ENCODE measurements around the gene FNBP1. TPM values are rescaled to one million over a fixed set of nuclear protein-coding genes. Genes with fewer than 3 reads are reported as not detected.

The FNBP1 gene
- 253 TPM for total RNA-seq
- polyA plus RNA-seq = 100 to 1,000 TPM; 147 to 218 (median 188) TPM

GRCh38 chr9:130042885-130043653 lies at the start of gene FNBP1:
FNBP1 (minus strand) TSS chr9:130043189; CDS start chr9:130042975, 214 bp downstream.
- H3K36me3 Mint-ChIP-seq = peaks cover 11% of the 10 kb centered on the region
- peak; percentile 71 to 72 for ATAC-seq (ENCODE audit: low read depth in 2 of 2)

GRCh38 chr9:130090915-130091314 lies 47.9 kb upstream of the FNBP1 start:
- Histone ChIP-seq H3K27me3 (ENCODE audit: control insufficient read depth, insufficient read depth, low read length) (no peaks in the 10 kb centered on the region), H3K4me3 (ENCODE audit: low read depth, low read length) (no peak overlapping the region), H3K36me3 (ENCODE audit: control insufficient read depth, insufficient read depth, low read length) (peaks cover 52% of the 10 kb centered on the region), H3K27ac (ENCODE audit: insufficient read depth, low read length, poor library complexity, severe bottlenecking) (no peak overlapping the region), H3K9me3 (ENCODE audit: control insufficient read depth in 2 of 2, low read length in 2 of 2) (no peaks in the 10 kb centered on the region), H3K4me1 (ENCODE audit: control insufficient read depth, insufficient read depth, low read length, poor library complexity, severe bottlenecking) (no peaks in the 10 kb centered on the region)
- DNase-seq = no peak
- H3K9me3 Mint-ChIP-seq = no peaks in the 10 kb centered on the region
- H3K36me3 Mint-ChIP-seq = peaks cover 36% of the 10 kb centered on the region
- no peak overlapping the region for H3K27ac Mint-ChIP-seq
- ATAC-seq (ENCODE audit: low read depth in 2 of 2) = no peak
- H3K4me3 Mint-ChIP-seq = no peak overlapping the region
- H3K4me1 Mint-ChIP-seq = peaks cover 0 to 3% (median under 1%) of the 10 kb centered on the region in 4 donors
- no peaks in the 10 kb centered on the region for H3K27me3 Mint-ChIP-seq

More at GRCh38 chr9:130042885-130043653, at the start of gene FNBP1:
- peak; percentile 75 to 85 (median 84) for DNase-seq
- Mint-ChIP-seq H3K4me1 (peaks cover 18 to 60% (median 44%) of the 10 kb centered on the region in 4 donors), H3K9me3 (no peaks in the 10 kb centered on the region), H3K27me3 (peaks cover 10% of the 10 kb centered on the region), H3K27ac (peak within 1 kb of the TSS; percentile 96 to 100 (median 98)), H3K4me3 (peak within 1 kb of the TSS; percentile 96 to 100 (median 98))
- Histone ChIP-seq H3K9me3 (ENCODE audit: control insufficient read depth in 2 of 2, low read length in 2 of 2) (no peaks in the 10 kb centered on the region), H3K4me1 (ENCODE audit: control insufficient read depth, insufficient read depth, low read length, poor library complexity, severe bottlenecking) (peaks cover 59% of the 10 kb centered on the region), H3K36me3 (ENCODE audit: control insufficient read depth, insufficient read depth, low read length) (no peaks in the 10 kb centered on the region), H3K27ac (ENCODE audit: insufficient read depth, low read length, poor library complexity, severe bottlenecking) (peak within 1 kb of the TSS; percentile 87), H3K27me3 (ENCODE audit: control insufficient read depth, insufficient read depth, low read length) (no peaks in the 10 kb centered on the region), H3K4me3 (ENCODE audit: low read depth, low read length) (peak within 1 kb of the TSS; percentile 100)

GRCh38 chr9:130089141-130089540 lies 46.2 kb upstream of the FNBP1 start:
- DNase-seq = no peak
- peaks cover 52% of the 10 kb centered on the region for H3K36me3 ChIP-seq (ENCODE audit: control insufficient read depth, insufficient read depth, low read length)
- H3K9me3 Mint-ChIP-seq = no peaks in the 10 kb centered on the region
- H3K36me3 Mint-ChIP-seq = peaks cover 33% of the 10 kb centered on the region
- no peak overlapping the region for H3K27ac ChIP-seq (ENCODE audit: insufficient read depth, low read length, poor library complexity, severe bottlenecking)
- no peaks in the 10 kb centered on the region for H3K4me1 ChIP-seq (ENCODE audit: control insufficient read depth, insufficient read depth, low read length, poor library complexity, severe bottlenecking)
- no peaks in the 10 kb centered on the region for H3K9me3 ChIP-seq (ENCODE audit: control insufficient read depth in 2 of 2, low read length in 2 of 2)
- H3K27me3 Mint-ChIP-seq = no peaks in the 10 kb centered on the region
- no peak overlapping the region for H3K4me3 Mint-ChIP-seq
- peaks cover 0 to 2% (median 0%) of the 10 kb centered on the region in 4 donors for H3K4me1 Mint-ChIP-seq
- H3K27ac Mint-ChIP-seq = peak overlapping the region in 1 of 3 donors; percentile 52
- no peak overlapping the region for H3K4me3 ChIP-seq (ENCODE audit: low read depth, low read length)
- no peak for ATAC-seq (ENCODE audit: low read depth in 2 of 2)
- no peaks in the 10 kb centered on the region for H3K27me3 ChIP-seq (ENCODE audit: control insufficient read depth, insufficient read depth, low read length)

GRCh38 chr9:130088051-130088450 lies 45.1 kb upstream of the FNBP1 start:
- H3K27ac Mint-ChIP-seq = peak overlapping the region in 2 of 3 donors; percentile 2 to 48
- Histone ChIP-seq H3K9me3 (ENCODE audit: control insufficient read depth in 2 of 2, low read length in 2 of 2) (no peaks in the 10 kb centered on the region), H3K4me3 (ENCODE audit: low read depth, low read length) (no peak overlapping the region), H3K36me3 (ENCODE audit: control insufficient read depth, insufficient read depth, low read length) (peaks cover 50% of the 10 kb centered on the region), H3K27ac (ENCODE audit: insufficient read depth, low read length, poor library complexity, severe bottlenecking) (no peak overlapping the region), H3K4me1 (ENCODE audit: control insufficient read depth, insufficient read depth, low read length, poor library complexity, severe bottlenecking) (no peaks in the 10 kb centered on the region), H3K27me3 (ENCODE audit: control insufficient read depth, insufficient read depth, low read length) (no peaks in the 10 kb centered on the region)
- no peak overlapping the region for H3K4me3 Mint-ChIP-seq
- no peak for DNase-seq
- peaks cover 0 to 2% (median 0%) of the 10 kb centered on the region in 4 donors for H3K4me1 Mint-ChIP-seq
- ATAC-seq (ENCODE audit: low read depth in 2 of 2) = no peak
- H3K27me3 Mint-ChIP-seq = no peaks in the 10 kb centered on the region
- H3K9me3 Mint-ChIP-seq = no peaks in the 10 kb centered on the region
- peaks cover 33% of the 10 kb centered on the region for H3K36me3 Mint-ChIP-seq

- no peaks in the 10 kb centered on the region for H3K4me1 ChIP-seq (ENCODE audit: control insufficient read depth, insufficient read depth, low read length, poor library complexity, severe bottlenecking)
- Mint-ChIP-seq H3K27ac (no peak overlapping the region), H3K36me3 (peaks cover 32% of the 10 kb centered on the region), H3K9me3 (no peaks in the 10 kb centered on the region), H3K27me3 (no peaks in the 10 kb centered on the region), H3K4me1 (peaks cover 0 to 4% (median 0%) of the 10 kb centered on the region in 4 donors), H3K4me3 (no peak overlapping the region)
- no peak overlapping the region for H3K4me3 ChIP-seq (ENCODE audit: low read depth, low read length)
- ATAC-seq (ENCODE audit: low read depth in 2 of 2) = no peak
- peaks cover 54% of the 10 kb centered on the region for H3K36me3 ChIP-seq (ENCODE audit: control insufficient read depth, insufficient read depth, low read length)
- DNase-seq = no peak
- H3K9me3 ChIP-seq (ENCODE audit: control insufficient read depth in 2 of 2, low read length in 2 of 2) = no peaks in the 10 kb centered on the region
- H3K27me3 ChIP-seq (ENCODE audit: control insufficient read depth, insufficient read depth, low read length) = no peaks in the 10 kb centered on the region
- H3K27ac ChIP-seq (ENCODE audit: insufficient read depth, low read length, poor library complexity, severe bottlenecking) = no peak overlapping the region
These were observed 41.3 kb upstream of the FNBP1 start for GRCh38 chr9:130084337-130084736.

GRCh38 chr9:130078547-130078946 lies 35.6 kb upstream of the FNBP1 start:
- ATAC-seq (ENCODE audit: low read depth in 2 of 2) = no peak
- no peak overlapping the region for H3K4me3 Mint-ChIP-seq
- H3K36me3 ChIP-seq (ENCODE audit: control insufficient read depth, insufficient read depth, low read length) = peaks cover 56% of the 10 kb centered on the region
- H3K9me3 Mint-ChIP-seq = no peaks in the 10 kb centered on the region
- H3K36me3 Mint-ChIP-seq = peaks cover 37% of the 10 kb centered on the region
- H3K9me3 ChIP-seq (ENCODE audit: control insufficient read depth in 2 of 2, low read length in 2 of 2) = no peaks in the 10 kb centered on the region
- peak overlapping the region in 2 of 3 donors; percentile 30 to 47 for H3K27ac Mint-ChIP-seq
- H3K27me3 ChIP-seq (ENCODE audit: control insufficient read depth, insufficient read depth, low read length) = no peaks in the 10 kb centered on the region
- no peaks in the 10 kb centered on the region for H3K4me1 ChIP-seq (ENCODE audit: control insufficient read depth, insufficient read depth, low read length, poor library complexity, severe bottlenecking)
- H3K27ac ChIP-seq (ENCODE audit: insufficient read depth, low read length, poor library complexity, severe bottlenecking) = no peak overlapping the region
- H3K4me1 Mint-ChIP-seq = peaks cover 8 to 17% (median 11%) of the 10 kb centered on the region in 4 donors
- H3K4me3 ChIP-seq (ENCODE audit: low read depth, low read length) = no peak overlapping the region
- no peak for DNase-seq
- H3K27me3 Mint-ChIP-seq = no peaks in the 10 kb centered on the region

GRCh38 chr9:130073373-130073772 lies 30.4 kb upstream of the FNBP1 start:
- Mint-ChIP-seq H3K27me3 (no peaks in the 10 kb centered on the region), H3K9me3 (no peaks in the 10 kb centered on the region), H3K4me3 (no peak overlapping the region), H3K4me1 (peaks cover 14 to 36% (median 28%) of the 10 kb centered on the region in 4 donors), H3K36me3 (peaks cover 27% of the 10 kb centered on the region), H3K27ac (peak overlapping the region; percentile 39 to 74 (median 67))
- no peak for DNase-seq
- Histone ChIP-seq H3K9me3 (ENCODE audit: control insufficient read depth in 2 of 2, low read length in 2 of 2) (no peaks in the 10 kb centered on the region), H3K36me3 (ENCODE audit: control insufficient read depth, insufficient read depth, low read length) (peaks cover 21% of the 10 kb centered on the region), H3K4me1 (ENCODE audit: control insufficient read depth, insufficient read depth, low read length, poor library complexity, severe bottlenecking) (peaks cover 3% of the 10 kb centered on the region), H3K4me3 (ENCODE audit: low read depth, low read length) (no peak overlapping the region), H3K27ac (ENCODE audit: insufficient read depth, low read length, poor library complexity, severe bottlenecking) (no peak overlapping the region), H3K27me3 (ENCODE audit: control insufficient read depth, insufficient read depth, low read length) (no peaks in the 10 kb centered on the region)
- no peak for ATAC-seq (ENCODE audit: low read depth in 2 of 2)

Measured in CD4-positive, CD25-positive, alpha-beta regulatory T cell (primary cell).